ENCODE data around the gene IFIT5. TPM values are rescaled to one million over a fixed set of nuclear protein-coding genes. Genes with fewer than 3 reads are reported as not detected.

Gene IFIT5
- total RNA-seq, 1 experiment from 2014 or later = 10.7 TPM

GRCh38 chr10:89393898-89394297 lies 20.5 kb upstream of the IFIT5 start:
- peaks cover 12% of the 10 kb centered on the region for H3K4me1 ChIP-seq (ENCODE audit: insufficient read depth, low read length)
- no peak overlapping the region for H2AFZ ChIP-seq (ENCODE audit: low read length)
- peak overlapping the region; percentile 95 for H3K4me2 ChIP-seq (ENCODE audit: low read length)
- DNase-seq (peak; percentile 45), ATAC-seq (no peak)
- no peak overlapping the region for H3K27ac ChIP-seq (ENCODE audit: low read length)
- H3F3A ChIP-seq (ENCODE audit: low read length, unreplicated experiment) = no peaks in the 10 kb centered on the region
- H3K9ac ChIP-seq (ENCODE audit: low read length) = no peak overlapping the region
- TF ChIP-seq EZH2phosphoT487 (IDR thresholded peaks at IDR 0.05; ENCODE audit: borderline replicate concordance, low read length) (no peak), CTCF (conservative IDR thresholded peaks at IDR 0.05; ENCODE audit: low read depth, low read length) (no peak), EZH2 (IDR thresholded peaks at IDR 0.05; ENCODE audit: low read length, unreplicated experiment) (no peak)
- no TSS peak for BruUV-seq (replicated peaks)
- no peaks in the 10 kb centered on the region for H3K36me3 ChIP-seq (ENCODE audit: low read depth, low read length)
- no peaks in the 10 kb centered on the region for H4K20me1 ChIP-seq (ENCODE audit: low read length)
- H3K9me2 ChIP-seq (replicated peaks; ENCODE audit: low read length) = no peaks in the 10 kb centered on the region
- H3K9me3 ChIP-seq (ENCODE audit: low read length) = no peaks in the 10 kb centered on the region
- ChIA-PET POLR2A (ENCODE audit: unreplicated experiment) (interaction anchor here (0.7 kb wide), 1 partner anchor 42 kb away, joined by 3 read pairs; no protein-coding TSS in a partner anchor), CTCF (no interaction called here)
- peak overlapping the region; percentile 51; the same call in 1 of the 2 replicates for H3K4me3 ChIP-seq (ENCODE audit: low read length)
- intact Hi-C loops (cut with micrococcal nuclease) = loop anchor here (2.0 to 10.0 kb wide), 2 partner anchors 21 to 359 kb away; partner anchors contain the start of gene IFIT5
- H3K27me3 ChIP-seq (ENCODE audit: low read length) = no peaks in the 10 kb centered on the region
- H3K79me2 ChIP-seq (ENCODE audit: low read length) = peaks cover 28% of the 10 kb centered on the region

GRCh38 chr10:89395141-89395540 lies 19.2 kb upstream of the IFIT5 start:
- ChIA-PET CTCF (no interaction called here), POLR2A (ENCODE audit: unreplicated experiment) (interaction anchor here (0.5 kb wide), 1 partner anchor 18 kb away, joined by 4 read pairs; no protein-coding TSS in a partner anchor)
- TF ChIP-seq EZH2 (IDR thresholded peaks at IDR 0.05; ENCODE audit: low read length, unreplicated experiment) (no peak), CTCF (conservative IDR thresholded peaks at IDR 0.05; ENCODE audit: low read depth, low read length) (no peak)
- Histone ChIP-seq H3K27me3 (ENCODE audit: low read length) (no peaks in the 10 kb centered on the region), H3F3A (ENCODE audit: low read length, unreplicated experiment) (no peaks in the 10 kb centered on the region), H3K4me1 (ENCODE audit: insufficient read depth, low read length) (peaks cover 12% of the 10 kb centered on the region), H3K9me3 (ENCODE audit: low read length) (no peaks in the 10 kb centered on the region), H3K4me3 (ENCODE audit: low read length) (no peak overlapping the region), H3K9ac (ENCODE audit: low read length) (no peak overlapping the region), H3K9me2 (replicated peaks; ENCODE audit: low read length) (no peaks in the 10 kb centered on the region), H3K36me3 (ENCODE audit: low read depth, low read length) (no peaks in the 10 kb centered on the region), H2AFZ (ENCODE audit: low read length) (no peak overlapping the region), H3K27ac (ENCODE audit: low read length) (no peak overlapping the region), H3K4me2 (ENCODE audit: low read length) (no peak overlapping the region), H4K20me1 (ENCODE audit: low read length) (no peaks in the 10 kb centered on the region), H3K79me2 (ENCODE audit: low read length) (peaks cover 28% of the 10 kb centered on the region)
- no TSS peak for BruUV-seq (replicated peaks)
- ATAC-seq (no peak), DNase-seq (no peak)
- intact Hi-C loops (cut with micrococcal nuclease) = loop anchor here (10.0 kb wide), 1 partner anchor 360 kb away; no protein-coding TSS in a partner anchor

- Histone ChIP-seq H3K9ac (ENCODE audit: low read length) (no peak overlapping the region), H3K79me2 (ENCODE audit: low read length) (peaks cover 21% of the 10 kb centered on the region), H3K4me2 (ENCODE audit: low read length) (no peak overlapping the region), H3K27ac (ENCODE audit: low read length) (no peak overlapping the region), H3K36me3 (ENCODE audit: low read depth, low read length) (no peaks in the 10 kb centered on the region), H3F3A (ENCODE audit: low read length, unreplicated experiment) (no peaks in the 10 kb centered on the region), H3K9me3 (ENCODE audit: low read length) (no peaks in the 10 kb centered on the region), H3K27me3 (ENCODE audit: low read length) (no peaks in the 10 kb centered on the region), H3K9me2 (replicated peaks; ENCODE audit: low read length) (no peaks in the 10 kb centered on the region), H3K4me1 (ENCODE audit: insufficient read depth, low read length) (peaks cover 6% of the 10 kb centered on the region), H4K20me1 (ENCODE audit: low read length) (no peaks in the 10 kb centered on the region), H2AFZ (ENCODE audit: low read length) (no peak overlapping the region), H3K4me3 (ENCODE audit: low read length) (no peak overlapping the region)
- TF ChIP-seq EZH2 (IDR thresholded peaks at IDR 0.05; ENCODE audit: low read length, unreplicated experiment) (no peak), CTCF (conservative IDR thresholded peaks at IDR 0.05; ENCODE audit: low read depth, low read length) (no peak), EZH2phosphoT487 (IDR thresholded peaks at IDR 0.05; ENCODE audit: borderline replicate concordance, low read length) (no peak)
- ChIA-PET POLR2A (ENCODE audit: unreplicated experiment) (no interaction called here), CTCF (no interaction called here)
- intact Hi-C loops (cut with micrococcal nuclease) = loop anchor here (10.0 kb wide), 1 partner anchor 363 kb away; no protein-coding TSS in a partner anchor
- no peak for DNase-seq
- ATAC-seq = no peak
- BruUV-seq (replicated peaks) = no TSS peak
Observed at GRCh38 chr10:89398003-89398749, 16.2 kb upstream of the IFIT5 start.
